Prostate gland (tissue), 2 donors: ENCODE measurements around the gene PCNX1.

Experiments
- CTCF ChIP-seq, 4 experiments: fragments of 200-600 bp in 2 of 4; fragments of 450-650 bp in 2 of 4; sonication (generic) in 2 of 4; IDR thresholded peaks; 1 replicate in 3 of 4; 2 replicates in 1 of 4; pipeline ENCODE4 v1.5.1; 2016 to 2019; ENCODE audit warnings: antibody characterized with exemption in 4 of 4, mild to moderate bottlenecking in 2 of 4, moderate library complexity in 2 of 4
- POLR2A ChIP-seq: fragments of 450-650 bp; IDR thresholded peaks from one replicate; pipeline ENCODE4 v1.6.1; 2016; ENCODE audit warnings: antibody characterized with exemption, mild to moderate bottlenecking
- POLR2AphosphoS5 ChIP-seq: sonication (generic); formaldehyde crosslinking; IDR thresholded peaks from one replicate; pipeline ENCODE4 v1.6.1; 2017; ENCODE audit warnings: antibody characterized with exemption

DNA sequence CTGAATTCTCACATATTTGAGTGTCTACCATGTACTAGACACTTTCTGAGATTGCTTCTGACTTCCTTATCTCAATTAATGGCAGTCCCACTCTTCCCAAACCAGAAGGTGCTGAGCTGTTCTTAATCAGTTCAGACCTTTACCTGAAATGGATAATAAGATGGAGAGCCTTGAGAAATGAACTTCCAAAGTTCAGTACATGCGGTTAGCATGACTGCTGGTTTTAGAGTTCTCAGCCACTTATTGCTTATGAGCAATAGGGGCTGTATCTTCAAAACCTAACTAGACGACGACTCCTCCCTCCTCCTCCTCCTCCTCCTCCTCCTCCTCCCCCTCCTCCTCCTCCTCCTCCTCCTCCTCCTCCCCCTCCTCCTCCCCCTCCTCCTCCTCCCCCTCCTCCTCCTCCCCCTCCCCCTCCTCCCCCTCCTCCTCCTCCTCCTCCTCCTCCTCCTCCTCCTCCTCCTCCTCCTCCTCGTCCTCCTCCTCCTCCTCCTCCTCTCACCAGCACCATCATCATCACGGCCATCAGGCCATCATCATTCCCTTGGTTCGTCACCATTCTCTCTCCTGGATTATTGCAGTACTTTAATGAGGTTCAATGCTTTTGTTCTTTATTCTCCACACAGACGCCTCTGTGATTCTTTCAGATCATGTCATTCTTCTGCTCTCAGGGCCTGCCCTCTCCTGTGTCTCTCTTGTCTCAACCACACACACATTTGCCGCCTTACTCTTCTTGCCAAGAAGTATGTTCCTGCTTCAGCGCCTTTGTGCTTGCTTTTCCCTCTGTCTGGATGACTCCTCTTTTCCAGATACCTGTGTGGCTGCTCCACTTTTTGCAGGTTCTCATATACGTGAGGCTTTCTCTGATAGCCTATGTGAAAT lies 2.7 kb downstream of the PCNX1 start:
- TF ChIP-seq CTCF (IDR thresholded peaks at IDR 0.05) (no peak), POLR2AphosphoS5 (no peak), POLR2A (no peak)
